ENCODE results near the gene MUC2.

MUC2 gene

DNA sequence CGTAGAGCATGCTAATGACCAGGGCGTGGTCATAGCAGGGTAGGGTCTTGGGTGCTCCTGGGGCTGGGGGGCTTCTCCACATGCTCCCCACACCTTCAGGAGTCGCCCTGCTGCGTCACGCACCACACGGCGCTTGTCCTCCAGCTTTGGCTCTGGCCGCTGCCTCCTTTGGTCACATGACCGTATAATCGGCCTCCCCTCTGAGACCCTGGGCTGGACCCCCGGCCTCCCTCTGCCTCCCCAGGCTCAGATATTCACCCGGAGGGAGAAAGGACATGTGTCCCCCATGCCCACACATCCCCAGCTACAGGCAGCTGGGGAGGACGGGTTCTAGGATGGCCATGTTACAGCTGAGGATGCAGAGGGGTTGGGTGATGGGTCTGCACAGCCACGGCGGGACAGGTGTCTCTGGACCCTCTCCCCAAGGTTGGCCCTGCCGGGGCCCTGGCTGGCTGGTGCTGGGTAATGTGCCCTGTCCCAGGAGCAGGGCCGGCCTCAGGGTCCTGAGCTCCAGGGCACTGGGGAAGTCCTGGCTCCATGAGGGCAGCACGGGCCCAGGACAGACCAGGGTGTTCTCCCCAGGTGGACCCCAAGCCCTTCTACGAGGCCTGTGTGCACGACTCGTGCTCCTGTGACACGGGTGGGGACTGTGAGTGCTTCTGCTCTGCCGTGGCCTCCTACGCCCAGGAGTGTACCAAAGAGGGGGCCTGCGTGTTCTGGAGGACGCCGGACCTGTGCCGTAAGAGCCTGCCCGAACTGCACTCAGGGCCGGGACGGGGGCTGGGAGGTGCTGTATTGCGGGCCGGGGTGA, 14.5 kb downstream of the MUC2 start:
- DNase-seq, result no peak

DNA sequence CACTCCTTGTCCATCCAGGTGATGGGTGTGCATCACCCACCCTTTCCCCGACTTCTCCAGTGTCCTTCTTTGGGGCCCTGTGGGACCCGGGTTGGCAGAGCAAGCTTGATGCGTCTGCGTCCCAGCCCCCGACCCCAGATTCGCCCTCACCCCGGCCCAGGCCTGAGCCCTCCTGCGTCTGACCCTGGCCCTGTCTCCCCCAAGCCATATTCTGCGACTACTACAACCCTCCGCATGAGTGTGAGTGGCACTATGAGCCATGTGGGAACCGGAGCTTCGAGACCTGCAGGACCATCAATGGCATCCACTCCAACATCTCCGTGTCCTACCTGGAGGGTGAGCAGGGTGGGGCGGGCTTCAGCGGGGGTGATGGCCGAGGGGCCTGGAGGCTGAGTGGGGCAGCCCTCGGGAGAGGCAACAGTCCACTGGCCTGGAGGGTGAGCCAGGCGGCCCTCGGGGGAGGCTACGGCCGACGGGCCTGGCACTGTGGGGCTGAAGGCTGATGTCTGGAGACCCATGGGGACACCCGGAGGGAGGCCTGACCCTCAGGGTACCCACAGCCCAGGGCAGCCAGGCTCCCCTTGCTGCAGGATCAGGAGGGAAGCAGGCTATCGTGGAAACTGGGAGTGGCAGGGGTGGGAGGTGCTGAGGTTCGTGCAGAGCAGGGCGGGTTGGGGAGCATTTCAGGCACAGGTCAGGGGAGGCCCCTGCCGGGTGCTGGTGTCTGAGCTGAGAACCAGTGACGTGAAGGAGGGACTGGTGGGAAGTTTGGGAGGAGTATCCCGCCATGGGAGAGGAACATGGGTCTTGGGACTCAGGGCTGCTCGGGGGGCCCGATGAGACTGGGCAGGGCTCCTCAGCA, 15.3 kb downstream of the MUC2 start:
- DNase-seq, result no peak

DNA sequence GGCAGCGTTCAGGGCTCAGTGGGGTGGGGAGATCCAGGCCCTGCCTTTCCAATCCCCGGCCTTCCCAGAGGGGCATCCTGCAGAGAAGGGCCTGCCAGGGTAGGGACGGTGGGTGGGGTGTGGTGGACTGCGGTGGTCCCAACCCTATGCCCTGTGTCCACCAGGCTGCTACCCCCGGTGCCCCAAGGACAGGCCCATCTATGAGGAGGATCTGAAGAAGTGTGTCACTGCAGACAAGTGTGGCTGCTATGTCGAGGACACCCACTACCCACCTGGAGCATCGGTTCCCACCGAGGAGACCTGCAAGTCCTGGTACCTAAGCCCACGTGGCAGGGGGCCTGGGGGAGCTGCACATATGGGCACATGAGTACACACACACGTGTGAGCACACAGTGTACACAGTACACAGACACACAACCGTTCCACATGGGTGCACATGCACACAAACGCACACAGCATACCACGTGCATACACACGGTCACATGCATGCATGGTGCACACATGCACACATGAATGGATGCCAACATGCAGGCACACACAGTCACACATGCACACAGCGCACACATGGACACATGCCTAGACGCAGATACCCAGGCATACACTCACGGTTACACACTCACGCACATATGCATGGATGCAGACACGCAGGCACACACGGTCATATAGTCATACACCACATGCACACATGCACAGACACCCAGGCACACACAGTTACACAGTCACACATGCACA, 16.1 kb downstream of the MUC2 start:
- DNase-seq, result no peak

GRCh38 chr11:1091332-1092083, 16.8 kb downstream of the MUC2 start:
- no peak for DNase-seq

DNA sequence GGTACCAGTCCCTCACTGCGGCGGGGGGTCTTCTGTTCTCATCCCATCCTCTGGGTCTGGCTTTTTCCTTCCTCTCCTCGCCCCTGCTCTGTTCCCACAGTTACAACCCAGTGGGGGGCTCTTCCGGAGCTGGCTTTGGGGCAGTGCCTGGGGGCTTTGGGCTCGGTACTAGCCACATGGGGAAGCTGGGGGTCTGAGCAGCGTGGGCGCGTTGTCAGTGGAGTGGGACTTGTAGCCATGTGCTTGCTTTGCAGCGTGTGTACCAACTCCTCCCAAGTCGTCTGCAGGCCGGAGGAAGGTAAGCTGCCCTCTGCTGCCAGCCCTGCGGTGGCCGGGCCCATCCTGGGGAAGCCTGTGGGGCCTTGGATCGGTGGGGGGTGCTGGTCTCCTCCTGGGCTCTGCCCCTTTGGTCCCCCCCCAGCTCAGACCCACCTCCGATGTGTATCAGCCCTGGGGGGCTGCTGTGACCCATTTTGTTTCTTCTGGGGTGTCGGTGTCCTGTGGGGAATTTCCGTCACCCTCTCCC, 17.5 kb downstream of the MUC2 start:
- DNase-seq, result no peak

GRCh38 chr11:1092919-1093318, 18.2 kb downstream of the MUC2 start:
- DNase-seq, result no peak

- no peak for DNase-seq
These were observed 25.1 kb downstream of the MUC2 start for GRCh38 chr11:1099519-1100355.

- DNase-seq, result no peak
These were observed 26.0 kb downstream of the MUC2 start for GRCh38 chr11:1100417-1101245.

- DNase-seq, result no peak
These were observed 26.8 kb downstream of the MUC2 start for GRCh38 chr11:1101318-1102089.

DNA sequence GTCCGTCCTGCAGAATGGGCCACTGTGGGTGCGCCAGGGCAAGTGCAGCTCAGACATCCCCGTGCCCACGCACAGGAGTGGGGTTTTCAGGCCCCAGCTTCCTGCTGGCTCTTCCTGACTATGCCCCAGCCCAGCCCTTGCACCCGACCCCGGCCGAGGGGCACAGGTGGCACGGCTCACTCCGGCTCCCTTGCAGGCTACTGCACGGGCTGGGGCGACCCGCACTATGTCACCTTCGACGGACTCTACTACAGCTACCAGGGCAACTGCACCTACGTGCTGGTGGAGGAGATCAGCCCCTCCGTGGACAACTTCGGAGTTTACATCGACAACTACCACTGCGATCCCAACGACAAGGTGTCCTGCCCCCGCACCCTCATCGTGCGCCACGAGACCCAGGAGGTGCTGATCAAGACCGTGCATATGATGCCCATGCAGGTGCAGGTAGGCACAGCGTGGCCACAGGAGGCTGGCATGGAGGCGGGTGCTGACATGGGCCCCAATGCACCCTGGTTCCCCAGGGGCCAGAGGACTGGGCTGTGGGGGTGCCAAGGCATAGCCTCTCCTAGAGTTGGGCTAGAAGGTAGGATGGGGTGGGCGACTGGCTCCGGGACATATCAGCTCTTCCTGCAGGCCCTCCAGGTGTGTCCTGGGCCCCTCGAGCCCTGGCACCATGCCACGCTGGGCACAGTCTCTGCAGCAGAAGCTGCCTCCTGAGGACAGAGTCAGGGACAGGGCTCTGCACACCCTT, 27.7 kb downstream of the MUC2 start:
- no peak for DNase-seq

- no peak for DNase-seq
These were observed 28.3 kb downstream of the MUC2 start for GRCh38 chr11:1102996-1103395.

DNA sequence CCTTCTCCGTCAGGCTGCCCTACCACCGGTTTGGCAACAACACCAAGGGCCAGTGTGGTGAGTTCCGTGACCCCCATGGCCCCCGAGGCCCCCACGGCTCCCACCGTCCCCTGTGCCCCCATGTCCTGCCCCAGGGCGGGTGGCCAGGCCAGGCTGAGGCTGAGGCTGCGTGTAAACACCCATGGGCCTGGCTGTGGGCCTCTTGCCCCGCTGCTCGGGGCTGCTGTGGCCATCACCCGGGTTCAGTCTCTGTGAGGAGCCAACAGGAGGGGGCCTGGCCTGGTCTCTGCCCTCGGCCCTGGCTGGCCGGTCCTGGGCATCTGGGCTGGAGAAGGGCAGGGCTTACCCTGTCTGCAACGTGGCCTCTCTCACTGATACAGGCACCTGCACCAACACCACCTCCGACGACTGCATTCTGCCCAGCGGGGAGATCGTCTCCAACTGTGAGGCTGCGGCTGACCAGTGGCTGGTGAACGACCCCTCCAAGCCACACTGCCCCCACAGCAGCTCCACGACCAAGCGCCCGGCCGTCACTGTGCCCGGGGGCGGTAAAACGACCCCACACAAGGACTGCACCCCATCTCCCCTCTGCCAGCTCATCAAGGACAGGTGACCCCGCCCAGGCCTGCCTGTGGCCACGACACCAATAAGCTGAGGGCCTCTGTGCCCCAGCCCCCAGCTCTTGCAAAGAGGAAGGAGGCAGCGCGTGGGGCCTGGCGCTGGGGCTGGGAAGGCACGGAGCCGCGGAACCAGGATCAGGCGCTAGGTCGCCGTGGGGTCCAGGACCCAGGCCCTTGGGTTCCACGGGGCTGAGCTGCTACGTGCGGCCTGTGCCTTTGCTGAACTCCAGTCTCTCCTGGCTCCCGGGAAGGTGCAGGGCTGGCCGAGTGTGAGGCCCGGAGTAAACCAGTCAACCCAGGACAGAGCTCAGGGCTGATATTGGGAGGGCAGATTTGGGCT, 29.0 kb downstream of the MUC2 start:
- no peak for DNase-seq

DNA sequence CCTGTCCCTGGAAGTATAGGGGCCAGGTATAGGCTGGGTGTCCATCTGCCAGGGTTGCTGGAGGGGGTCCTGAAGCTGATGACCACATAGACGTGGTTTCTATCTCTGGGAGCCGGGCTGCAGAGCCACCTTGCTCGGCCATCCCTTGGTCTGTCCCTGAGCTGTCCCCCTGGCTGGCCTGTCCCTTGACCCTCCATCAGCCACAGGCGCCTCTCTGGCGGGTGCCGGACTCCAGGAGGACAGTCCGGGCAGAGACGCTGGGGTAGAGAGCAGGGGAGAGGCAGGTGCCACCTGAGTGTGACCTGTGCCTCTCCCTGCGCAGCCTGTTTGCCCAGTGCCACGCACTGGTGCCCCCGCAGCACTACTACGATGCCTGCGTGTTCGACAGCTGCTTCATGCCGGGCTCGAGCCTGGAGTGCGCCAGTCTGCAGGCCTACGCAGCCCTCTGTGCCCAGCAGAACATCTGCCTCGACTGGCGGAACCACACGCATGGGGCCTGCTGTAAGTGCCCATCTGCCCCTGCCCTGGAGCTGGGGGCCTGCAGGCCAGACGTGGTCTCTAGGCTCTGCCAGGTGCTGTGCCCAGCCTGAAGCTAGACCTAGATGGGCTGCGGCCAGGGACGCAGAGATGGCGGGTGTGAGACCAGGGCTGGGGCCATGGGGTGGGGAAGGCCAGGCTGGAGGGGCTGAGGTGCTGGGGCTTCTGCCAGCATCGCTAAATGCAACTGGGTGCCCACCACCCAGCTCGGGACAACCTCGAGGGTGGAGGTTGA, 29.9 kb downstream of the MUC2 start:
- DNase-seq, result no peak

- DNase-seq, result no peak
These were observed 30.5 kb downstream of the MUC2 start for GRCh38 chr11:1105183-1105565.

- no peak for DNase-seq
These were observed 31.7 kb downstream of the MUC2 start for GRCh38 chr11:1106387-1106786.

GRCh38 chr11:1107316-1108245, 32.9 kb downstream of the MUC2 start:
- DNase-seq, result no peak
